Measurements from ENCODE around the gene EFNA4. TPM values are rescaled to one million over a fixed set of nuclear protein-coding genes. Genes with fewer than 3 reads are reported as not detected.

EFNA4 gene
- total RNA-seq, 2 donors from 2014 or later, result 15.9 to 17.9 TPM

- H3K36me3 Mint-ChIP-seq (ENCODE audit: low read depth), result peaks cover 23% of the 10 kb centered on the region
Measured at GRCh38 chr1:155070721-155071569, 7.4 kb downstream of the EFNA4 start.

GRCh38 chr1:155071701-155072100 is 8.2 kb downstream of the EFNA4 start:
- peak; percentile 92 for DNase-seq
- WGBS, 2 experiments (ENCODE audit: insufficient coverage in 1 of 2, insufficient read length in 1 of 2), result 36 to 40% methylated on average over 10 to 14 of the region's 14 CpGs
- no peak for TF ChIP-seq CTCF (conservative IDR thresholded peaks at IDR 0.05)
- H3K36me3 Mint-ChIP-seq (ENCODE audit: low read depth), result peaks cover 18% of the 10 kb centered on the region
- H3K9me3 Mint-ChIP-seq, result no peaks in the 10 kb centered on the region
- H3K27me3 Mint-ChIP-seq (ENCODE audit: insufficient read depth), result peaks cover 45% of the 10 kb centered on the region
- no peak overlapping the region for H3K9ac ChIP-seq (ENCODE audit: extremely low read depth, low read length, poor library complexity, severe bottlenecking)
- H3K36me3 ChIP-seq (ENCODE audit: control insufficient read depth, insufficient read depth, low read length), result peaks cover 10% of the 10 kb centered on the region
- H3K4me1 ChIP-seq (ENCODE audit: control insufficient read depth, insufficient read depth, low read length), result peaks cover 11% of the 10 kb centered on the region
- H3K4me1 Mint-ChIP-seq, result peaks cover 18% of the 10 kb centered on the region
- H3K4me3 ChIP-seq (ENCODE audit: low read length), result no peak overlapping the region
- no peaks in the 10 kb centered on the region for H3K9me3 ChIP-seq (ENCODE audit: control insufficient read depth, low read length)
- H3K27ac Mint-ChIP-seq, result no peak overlapping the region
- H3K27ac ChIP-seq (ENCODE audit: low read depth, low read length), result peak overlapping the region; percentile 76
- H3K4me3 Mint-ChIP-seq, result peak overlapping the region; percentile 40
- H3K27me3 ChIP-seq (ENCODE audit: control insufficient read depth, insufficient read depth, low read length, poor library complexity, severe bottlenecking), result peaks cover 29% of the 10 kb centered on the region

More at GRCh38 chr1:155070721-155071569, 7.4 kb downstream of the EFNA4 start:
- peak; percentile 80 for TF ChIP-seq CTCF (conservative IDR thresholded peaks at IDR 0.05)
- H3K36me3 ChIP-seq (ENCODE audit: control insufficient read depth, insufficient read depth, low read length), result peaks cover 14% of the 10 kb centered on the region
- peak; percentile 96 for DNase-seq
- Mint-ChIP-seq H3K4me1 (peaks cover 18% of the 10 kb centered on the region), H3K27me3 (ENCODE audit: insufficient read depth) (peaks cover 43% of the 10 kb centered on the region), H3K27ac (no peak overlapping the region), H3K9me3 (no peaks in the 10 kb centered on the region), H3K4me3 (peak overlapping the region; percentile 40)
- no peaks in the 10 kb centered on the region for H3K9me3 ChIP-seq (ENCODE audit: control insufficient read depth, low read length)
- peaks cover 11% of the 10 kb centered on the region for H3K4me1 ChIP-seq (ENCODE audit: control insufficient read depth, insufficient read depth, low read length)
- peak overlapping the region; percentile 76 for H3K4me3 ChIP-seq (ENCODE audit: low read length)
- WGBS, 2 experiments (ENCODE audit: insufficient coverage in 1 of 2, insufficient read length in 1 of 2), result 10 to 14% methylated on average over 30 to 61 of the region's 61 CpGs
- H3K27me3 ChIP-seq (ENCODE audit: control insufficient read depth, insufficient read depth, low read length, poor library complexity, severe bottlenecking), result peaks cover 29% of the 10 kb centered on the region
- peak overlapping the region; percentile 76 for H3K27ac ChIP-seq (ENCODE audit: low read depth, low read length)
- H3K9ac ChIP-seq (ENCODE audit: extremely low read depth, low read length, poor library complexity, severe bottlenecking), result no peak overlapping the region

GRCh38 chr1:155072531-155073289 is 9.2 kb downstream of the EFNA4 start:
- H3K27me3 Mint-ChIP-seq (ENCODE audit: insufficient read depth), result peaks cover 52% of the 10 kb centered on the region
- peaks cover 4% of the 10 kb centered on the region for H3K36me3 ChIP-seq (ENCODE audit: control insufficient read depth, insufficient read depth, low read length)
- H3K9ac ChIP-seq (ENCODE audit: extremely low read depth, low read length, poor library complexity, severe bottlenecking), result no peak overlapping the region
- DNase-seq, result no peak
- H3K27me3 ChIP-seq (ENCODE audit: control insufficient read depth, insufficient read depth, low read length, poor library complexity, severe bottlenecking), result peaks cover 29% of the 10 kb centered on the region
- peaks cover 28% of the 10 kb centered on the region for H3K4me1 Mint-ChIP-seq
- no peak overlapping the region for H3K4me3 ChIP-seq (ENCODE audit: low read length)
- no peak overlapping the region for H3K27ac ChIP-seq (ENCODE audit: low read depth, low read length)
- 47 to 54% methylated on average over 6 to 7 of the region's 7 CpGs for WGBS, 2 experiments (ENCODE audit: insufficient coverage in 1 of 2, insufficient read length in 1 of 2)
- TF ChIP-seq CTCF (conservative IDR thresholded peaks at IDR 0.05), result no peak
- no peaks in the 10 kb centered on the region for H3K9me3 Mint-ChIP-seq
- H3K9me3 ChIP-seq (ENCODE audit: control insufficient read depth, low read length), result no peaks in the 10 kb centered on the region
- no peak overlapping the region for H3K4me3 Mint-ChIP-seq
- H3K27ac Mint-ChIP-seq, result no peak overlapping the region
- H3K36me3 Mint-ChIP-seq (ENCODE audit: low read depth), result peaks cover 10% of the 10 kb centered on the region
- H3K4me1 ChIP-seq (ENCODE audit: control insufficient read depth, insufficient read depth, low read length), result peaks cover 11% of the 10 kb centered on the region
